ENCODE data around the gene PKD2L1.
"Not testable (repeated sequence)": the region's sequence is repeated elsewhere in the genome, so short reads cannot be mapped to it uniquely, and the experiment has no call there.

Gene PKD2L1

DNA sequence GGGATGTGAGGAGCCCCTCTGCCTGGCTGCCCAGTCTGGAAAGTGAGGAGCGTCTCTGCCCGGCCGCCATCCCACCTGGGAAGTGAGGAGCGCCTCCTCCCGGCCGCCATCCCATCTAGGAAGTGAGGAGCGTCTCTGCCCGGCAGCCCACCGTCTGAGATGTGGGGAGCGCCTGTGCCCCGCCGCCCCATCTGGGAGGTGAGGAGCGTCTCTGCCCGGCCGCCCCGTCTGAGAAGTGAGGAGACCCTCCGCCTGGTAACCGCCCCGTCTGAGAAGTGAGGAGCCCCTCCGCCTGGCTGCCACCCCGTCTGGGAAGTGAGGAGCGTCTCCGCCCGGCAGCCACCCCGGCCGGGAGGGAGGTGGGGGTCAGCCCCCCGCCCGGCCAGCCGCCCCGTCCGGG lies 53.1 kb downstream of the PKD2L1 start:
- DNase-seq = not testable (repeated sequence)

DNA sequence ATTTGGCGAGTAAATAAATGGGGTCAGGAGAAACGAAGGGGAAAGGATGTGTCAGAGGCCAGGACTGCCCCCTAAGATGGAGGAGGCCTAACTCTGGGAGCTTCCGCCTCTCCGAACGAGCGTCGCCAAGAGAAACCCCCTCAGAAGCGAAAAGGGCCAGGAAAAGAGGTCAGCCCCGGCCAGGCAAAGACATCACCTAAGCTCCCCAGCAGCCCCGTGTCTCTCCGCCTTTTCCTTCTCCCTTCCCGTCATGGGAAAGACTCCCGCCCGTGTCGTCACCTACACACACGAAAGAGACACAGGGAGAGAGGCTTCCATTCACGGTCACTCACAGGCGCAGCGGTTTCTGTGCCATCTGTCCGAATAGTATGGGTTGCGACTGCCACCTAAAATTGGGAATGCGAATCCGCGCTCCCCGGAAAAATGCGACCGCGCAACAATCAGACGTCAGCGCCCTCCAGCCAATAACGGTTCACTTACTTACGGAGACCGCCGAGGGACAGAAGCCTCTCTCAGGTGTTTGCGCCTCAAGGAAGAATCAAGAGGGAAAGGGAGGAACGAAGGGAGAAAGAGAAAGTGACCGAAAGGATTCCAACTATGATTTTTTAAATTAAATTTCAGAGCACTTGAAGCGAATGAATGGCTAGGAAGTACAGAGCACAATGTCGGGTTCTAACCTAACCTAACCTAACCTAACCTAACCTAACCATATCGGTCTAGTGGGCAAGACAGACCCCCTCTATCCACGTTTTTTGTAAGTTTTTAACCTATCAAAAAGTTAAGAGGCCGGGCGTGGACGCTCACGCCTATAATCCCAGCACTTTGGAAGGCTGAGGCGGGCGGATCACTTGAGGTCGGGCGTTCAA lies 62.6 kb downstream of the PKD2L1 start, which contains the start of gene CWF19L1:
Gene CWF19L1 (minus strand): TSS at position 400 of the 866 bp plus-strand sequence. CDS start 45 bp downstream, at position 355.
- peak; percentile 87 for DNase-seq

DNA sequence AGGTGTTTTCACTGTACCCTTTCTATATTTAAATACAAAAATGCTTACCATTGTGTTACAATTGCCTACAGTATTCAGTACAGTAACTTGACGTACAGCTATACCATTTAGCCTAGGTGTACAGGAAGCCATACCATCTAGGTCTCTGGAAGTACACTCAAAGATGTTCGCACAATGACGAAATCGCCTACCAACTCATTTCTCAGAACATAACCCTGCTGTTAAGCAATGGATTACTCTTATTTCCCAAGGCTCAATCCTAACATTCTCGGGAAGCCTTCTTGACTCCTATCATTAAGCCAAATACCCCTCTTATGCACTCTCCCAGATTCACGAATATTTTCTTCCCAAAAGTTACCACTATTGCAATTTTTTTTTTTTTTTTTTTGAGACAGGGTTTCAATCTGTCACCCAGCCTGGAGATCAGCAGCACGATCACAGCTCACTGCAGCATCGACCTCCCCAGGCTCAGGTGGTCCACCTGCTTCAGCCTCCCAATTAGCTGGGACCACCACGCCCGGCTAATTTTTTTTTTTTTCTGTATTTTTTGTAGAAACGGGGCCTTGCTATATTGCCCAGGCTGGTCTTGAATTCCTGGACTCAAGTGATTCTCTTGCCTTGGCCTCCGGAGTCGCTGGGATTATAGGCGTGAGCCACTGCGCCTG lies 64.1 kb downstream of the PKD2L1 start:
- no peak for DNase-seq

DNA sequence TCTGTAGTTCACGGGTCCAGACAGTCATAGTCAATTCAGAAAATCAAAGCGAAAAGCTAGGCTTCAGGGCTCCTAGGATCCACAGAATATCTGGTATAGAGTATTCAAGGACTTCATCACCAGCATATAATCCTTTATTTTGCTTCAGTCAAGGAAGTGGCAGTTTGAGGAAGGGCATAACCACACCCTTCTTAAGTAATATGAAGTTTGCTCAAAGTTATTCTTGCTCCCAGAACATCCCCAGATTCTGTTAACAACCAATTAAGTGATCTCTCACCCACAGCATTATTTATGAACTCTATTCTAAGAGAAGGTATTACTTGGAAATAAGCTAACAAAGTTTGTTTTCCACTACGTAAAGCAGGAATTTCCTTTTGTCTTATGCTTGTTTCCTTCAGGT lies 75.8 kb downstream of the PKD2L1 start:
- DNase-seq = no peak

DNA sequence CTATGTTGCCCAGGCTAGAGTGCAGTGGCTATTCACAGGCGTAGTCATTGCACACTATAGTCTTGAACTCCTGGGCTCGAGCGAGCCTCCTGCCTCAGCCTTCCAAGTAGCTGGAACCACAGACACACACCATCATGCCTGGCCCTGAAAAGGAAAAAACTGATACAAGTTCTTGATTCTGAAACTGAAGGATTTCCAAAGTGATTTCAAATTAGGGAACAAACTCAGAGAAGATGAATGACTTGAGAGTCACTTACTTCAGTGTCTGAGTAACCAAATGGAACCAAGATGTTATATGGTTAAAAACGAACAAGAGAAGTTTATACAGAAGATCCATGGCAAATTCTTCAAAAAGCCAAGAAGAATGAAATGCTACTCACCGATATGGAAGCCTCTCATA lies 77.0 kb downstream of the PKD2L1 start:
- DNase-seq = no peak

DNA sequence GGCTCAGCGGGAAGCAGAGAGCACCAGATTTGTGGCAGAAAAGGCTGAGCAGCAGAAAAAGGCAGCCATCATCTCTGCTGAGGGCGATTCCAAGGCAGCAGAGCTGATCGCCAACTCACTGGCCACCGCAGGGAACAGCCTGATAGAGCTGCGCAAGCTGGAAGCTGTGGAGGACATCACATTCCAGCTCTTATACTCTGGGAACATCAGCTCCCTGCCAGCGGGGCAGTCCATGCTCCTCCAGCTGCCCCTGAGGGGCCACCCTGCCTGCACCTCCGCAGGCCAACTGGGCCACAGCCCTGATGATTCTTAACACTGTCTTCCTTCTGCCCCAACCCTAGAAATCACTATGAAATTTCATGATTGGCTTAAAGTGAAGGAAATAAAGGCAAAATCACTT lies 81.2 kb downstream of the PKD2L1 start:
- no peak for DNase-seq

DNA sequence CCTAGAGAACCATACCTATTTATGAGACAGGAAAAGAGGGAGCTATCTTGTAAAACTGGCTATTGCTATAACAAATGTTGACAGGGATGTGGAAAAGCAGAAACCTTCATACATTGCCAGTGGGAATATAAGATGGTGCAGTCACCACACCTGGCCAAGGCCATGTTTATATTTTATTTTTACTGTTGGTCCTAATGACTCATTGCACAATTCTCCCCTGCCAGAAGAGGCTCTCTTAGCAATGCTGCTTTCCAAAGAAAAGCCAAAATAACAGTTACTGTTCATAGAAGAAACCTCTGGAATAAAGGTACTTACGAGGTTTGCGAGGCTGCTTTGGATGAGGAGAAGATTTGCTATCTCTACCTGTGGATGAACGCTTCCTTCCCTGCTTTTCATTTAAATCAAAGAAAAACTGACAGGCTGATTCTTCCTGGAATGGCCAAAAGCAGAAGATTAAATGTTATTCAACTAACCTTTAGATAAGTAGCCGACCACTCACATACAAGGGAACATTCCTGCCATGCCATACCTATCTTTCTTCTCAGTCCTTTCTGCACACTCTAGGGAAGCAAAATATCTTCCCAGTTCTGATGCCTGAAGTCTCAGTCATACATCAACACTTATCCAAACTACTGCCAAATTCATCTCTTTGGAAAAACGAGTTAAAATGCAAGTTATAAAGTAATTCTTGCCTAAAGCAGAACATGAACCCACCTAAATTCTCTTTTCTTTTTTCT lies 84.4 kb downstream of the PKD2L1 start:
- DNase-seq = no peak

DNA sequence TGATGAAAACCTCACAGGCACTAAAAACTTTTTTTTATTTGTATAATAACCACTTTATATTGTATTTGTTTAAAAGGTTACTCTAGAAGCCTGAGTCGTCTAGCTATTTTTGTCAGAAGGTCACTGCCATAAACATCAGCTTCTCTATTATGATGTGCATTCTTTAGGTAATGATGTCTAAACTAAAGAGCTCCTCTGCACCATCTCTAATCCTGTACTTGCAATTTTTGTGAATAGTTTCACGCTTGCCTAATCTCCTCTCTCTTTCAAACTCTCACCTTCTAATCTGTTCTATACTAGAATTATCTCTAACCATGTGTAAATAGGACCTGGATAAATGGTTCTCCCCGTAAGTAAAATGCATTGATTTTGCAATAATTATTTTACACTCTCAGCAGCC lies 90.2 kb downstream of the PKD2L1 start:
- DNase-seq = no peak

DNA sequence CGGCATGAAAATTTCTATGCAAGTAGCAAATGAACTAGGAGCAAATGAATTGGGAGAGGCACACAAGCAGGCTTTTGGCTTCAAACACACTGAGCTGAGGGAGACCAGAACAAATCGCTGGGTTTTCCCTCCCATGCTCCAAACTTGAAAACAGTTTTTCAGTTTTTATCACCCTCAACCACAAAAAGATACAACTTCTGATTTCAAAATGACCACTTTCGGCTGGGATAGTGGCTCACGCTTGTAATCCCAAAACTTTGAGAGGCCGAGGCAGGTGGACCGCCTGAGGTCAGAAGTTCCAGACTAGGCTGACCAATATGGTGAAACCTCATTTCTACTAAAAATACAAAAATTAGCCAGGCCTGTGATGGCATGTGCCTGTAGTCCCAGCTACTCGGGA lies 91.6 kb downstream of the PKD2L1 start:
- no peak for DNase-seq

All from stimulated activated CD8-positive, alpha-beta memory T cell treated with anti-CD3 and anti-CD28 coated beads, Interleukin-4, amount 100 ng/mL, for 48 hours (primary cell).